ENCODE measurements around the gene PTCHD1.

The PTCHD1 gene

DNA sequence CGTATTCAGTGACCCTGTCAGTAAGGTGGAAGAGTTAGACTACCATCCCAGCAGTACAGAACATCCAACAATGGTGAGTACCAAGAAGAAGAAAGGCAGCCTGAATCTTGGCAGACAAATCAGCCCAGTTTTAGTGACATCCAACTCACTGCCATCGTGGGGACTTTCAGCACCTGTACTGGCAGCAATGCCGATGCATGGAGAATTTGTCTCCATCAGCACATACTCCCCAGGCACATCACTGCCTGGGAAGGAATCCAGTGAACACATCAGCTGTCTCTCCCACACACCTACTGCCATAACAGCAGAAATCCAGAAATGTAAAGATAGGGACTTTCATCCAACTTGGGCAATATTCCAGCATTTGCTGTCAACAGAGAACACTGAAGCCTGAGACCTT, 29.8 kb downstream of the PTCHD1 start:
- DNase-seq, result no peak

DNA sequence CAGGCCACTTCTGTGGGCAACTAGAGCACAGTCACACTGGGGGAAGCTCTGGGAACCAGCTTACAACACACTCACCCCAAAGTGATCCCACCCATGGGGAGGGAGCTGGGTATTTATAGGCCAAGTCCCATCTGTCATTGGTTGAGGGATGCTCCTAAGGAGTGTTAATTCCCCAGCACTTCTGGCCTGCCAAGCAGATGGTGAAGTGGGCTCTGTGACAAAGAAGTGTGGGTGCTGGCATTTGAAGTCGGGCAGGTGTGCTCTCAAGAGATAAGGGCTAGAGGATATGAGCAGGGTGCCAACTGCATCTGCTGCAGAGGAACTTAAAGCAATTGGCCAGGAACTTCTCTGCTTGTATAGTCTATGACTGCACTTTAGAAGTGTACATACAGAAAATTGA, 30.9 kb downstream of the PTCHD1 start:
- DNase-seq, result no peak

DNA sequence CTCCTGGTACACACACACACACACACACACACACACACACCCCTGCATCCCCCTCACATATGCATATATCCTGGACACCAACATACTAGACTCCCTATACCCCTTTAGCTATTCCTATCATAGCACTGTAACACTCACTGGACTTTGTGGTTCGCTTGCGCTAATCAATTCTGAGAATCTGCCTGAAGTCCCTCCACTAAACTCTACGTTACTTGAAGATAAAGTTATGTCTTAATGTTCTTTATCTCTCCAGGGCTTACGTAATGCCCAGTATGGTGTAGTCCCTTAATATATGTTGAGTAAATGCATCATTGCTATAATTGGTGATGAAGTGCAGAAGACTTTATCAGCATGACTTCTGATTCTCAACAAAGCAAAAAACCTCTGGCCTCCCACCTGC, 32.3 kb downstream of the PTCHD1 start:
- no peak for DNase-seq

DNA sequence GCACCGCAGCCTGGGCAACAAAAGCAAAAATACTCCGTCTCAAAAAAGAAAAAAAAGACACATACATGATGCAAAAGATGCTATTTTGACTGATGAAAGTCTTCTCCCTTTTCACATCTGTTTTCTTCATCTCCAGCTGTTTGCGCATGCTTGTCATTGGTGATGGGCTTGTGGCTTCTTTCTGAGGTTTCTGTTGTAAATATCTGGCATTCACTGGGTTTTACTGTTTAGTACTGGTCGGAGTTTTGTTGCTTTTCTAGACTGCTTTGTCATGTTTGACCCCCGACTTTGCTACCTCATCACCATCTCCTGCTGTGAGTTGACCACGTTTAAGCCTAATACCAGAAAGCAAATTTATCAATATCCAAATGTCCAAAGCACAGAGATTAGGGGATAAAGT, 34.4 kb downstream of the PTCHD1 start:
- DNase-seq, result no peak

DNA sequence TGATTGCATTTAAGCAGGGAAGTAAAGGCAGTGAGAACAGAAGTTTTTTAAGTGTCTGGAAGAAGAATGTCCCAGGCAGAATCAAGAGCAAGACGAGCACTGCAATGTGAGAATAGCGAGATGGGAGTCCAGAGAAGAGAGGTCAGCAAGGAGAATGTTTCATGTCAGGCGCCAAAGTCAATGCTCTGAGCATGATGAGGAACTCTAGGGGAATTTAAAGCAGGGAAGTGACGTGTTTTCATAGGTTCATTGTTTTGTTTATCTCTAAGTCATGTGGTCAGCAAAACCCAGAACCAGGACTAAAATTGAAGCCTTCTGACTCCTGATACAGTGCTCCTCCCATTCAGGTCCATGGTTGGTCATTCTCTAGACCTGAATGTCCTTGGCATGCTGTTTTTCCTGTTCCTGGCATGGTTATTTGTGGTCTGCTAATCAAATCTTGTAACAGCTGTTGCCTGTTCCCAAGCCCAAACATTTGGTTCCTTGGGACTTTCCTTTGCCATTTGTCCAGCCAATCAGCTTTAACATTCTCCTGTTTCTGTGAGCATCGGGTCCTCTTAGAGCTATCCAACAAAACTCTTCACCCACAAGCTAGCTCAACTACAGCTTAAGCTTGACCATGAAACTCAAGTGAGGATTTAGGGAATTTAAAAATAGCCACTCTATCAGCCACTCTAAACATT, 37.7 kb downstream of the PTCHD1 start:
- no peak for DNase-seq

DNA sequence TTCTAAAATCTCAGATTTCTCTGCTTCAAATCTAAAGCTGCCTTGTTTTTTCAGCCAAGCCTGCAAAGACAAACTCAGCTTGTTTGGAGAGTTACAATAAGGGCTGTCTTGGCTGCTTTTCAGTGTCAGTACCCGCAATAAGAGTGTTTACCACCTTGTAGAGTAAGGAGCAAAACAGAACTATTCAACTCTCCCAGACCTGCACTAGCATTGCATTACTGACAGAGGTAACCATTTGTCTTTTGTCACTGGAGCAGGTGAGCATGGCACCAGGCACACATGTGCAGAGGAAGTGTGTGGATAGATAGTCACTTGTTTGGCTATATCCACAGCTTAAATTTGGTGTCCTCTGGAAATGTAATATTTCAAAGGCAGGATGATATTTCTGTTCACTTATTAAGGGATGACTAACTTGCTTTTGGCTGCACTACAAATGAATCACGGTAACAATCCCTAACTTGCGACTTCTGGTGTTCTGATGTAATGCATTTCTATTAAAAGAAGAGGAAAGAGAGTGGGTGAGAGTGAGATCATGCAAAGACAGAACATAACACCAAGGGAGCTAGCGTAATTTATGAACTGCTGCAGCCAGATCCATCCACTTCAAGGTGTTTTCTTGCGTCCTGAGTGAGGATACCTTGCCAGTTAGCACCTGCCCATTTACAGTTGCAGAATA, 38.6 kb downstream of the PTCHD1 start:
- DNase-seq, result no peak

DNA sequence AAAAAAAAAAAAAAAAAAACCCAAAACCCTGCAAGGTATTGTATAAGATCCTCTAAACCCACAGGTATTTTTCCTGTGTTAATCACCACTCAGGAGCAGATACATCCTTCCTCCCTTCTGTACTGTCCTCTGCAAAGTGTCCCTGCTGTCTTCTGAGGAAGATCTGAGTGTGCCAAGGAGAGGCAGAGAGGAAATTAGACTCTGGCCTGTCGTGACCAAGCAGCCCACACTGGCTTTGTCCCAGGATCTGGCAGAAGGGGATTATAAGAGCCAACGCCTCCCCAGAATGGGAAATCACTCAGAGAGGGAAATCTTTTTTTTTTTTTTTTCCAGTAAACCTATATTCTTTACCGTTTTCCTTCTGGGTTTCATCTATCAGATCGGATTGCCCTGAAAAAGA, 39.6 kb downstream of the PTCHD1 start:
- DNase-seq, result no peak

DNA sequence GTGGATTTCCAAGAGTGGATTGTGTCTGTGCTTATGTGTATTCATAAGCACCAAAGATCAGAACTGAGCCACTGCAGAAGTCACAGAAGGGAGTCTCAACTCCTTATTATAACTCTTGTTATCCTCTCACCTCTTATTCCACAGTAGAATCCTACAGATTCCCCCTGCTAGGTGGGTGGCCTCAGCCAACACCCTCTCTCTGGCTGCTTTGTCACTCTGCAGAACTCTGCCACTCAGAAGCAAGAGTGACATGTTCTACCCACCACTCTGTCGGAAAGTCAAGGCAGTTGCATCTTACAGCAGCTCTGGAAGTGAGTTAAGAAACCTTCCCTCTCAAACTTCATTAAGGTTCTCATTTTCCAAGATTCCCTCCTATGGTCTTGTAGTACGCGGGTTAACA, 41.9 kb downstream of the PTCHD1 start:
- DNase-seq, result no peak

DNA sequence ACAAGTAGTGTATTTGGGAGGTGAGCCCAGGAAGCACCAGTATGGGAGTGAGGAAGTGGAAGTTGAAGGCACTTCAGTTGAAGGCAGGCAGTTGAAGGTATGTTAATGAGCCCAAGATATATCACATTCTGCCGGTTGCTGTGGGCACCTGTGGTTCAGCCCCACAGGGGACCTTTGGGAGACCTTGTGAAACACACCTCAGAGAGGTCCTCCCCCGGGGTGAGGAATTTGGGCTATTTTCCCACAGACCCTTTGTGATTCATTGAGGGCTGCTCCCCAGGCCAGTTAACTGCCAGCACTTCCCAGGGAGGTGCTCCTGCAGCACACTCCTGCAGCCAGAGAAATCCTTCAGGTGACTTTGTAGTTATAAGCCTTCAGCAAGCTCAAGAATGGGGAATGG, 45.9 kb downstream of the PTCHD1 start:
- no peak for DNase-seq

DNA sequence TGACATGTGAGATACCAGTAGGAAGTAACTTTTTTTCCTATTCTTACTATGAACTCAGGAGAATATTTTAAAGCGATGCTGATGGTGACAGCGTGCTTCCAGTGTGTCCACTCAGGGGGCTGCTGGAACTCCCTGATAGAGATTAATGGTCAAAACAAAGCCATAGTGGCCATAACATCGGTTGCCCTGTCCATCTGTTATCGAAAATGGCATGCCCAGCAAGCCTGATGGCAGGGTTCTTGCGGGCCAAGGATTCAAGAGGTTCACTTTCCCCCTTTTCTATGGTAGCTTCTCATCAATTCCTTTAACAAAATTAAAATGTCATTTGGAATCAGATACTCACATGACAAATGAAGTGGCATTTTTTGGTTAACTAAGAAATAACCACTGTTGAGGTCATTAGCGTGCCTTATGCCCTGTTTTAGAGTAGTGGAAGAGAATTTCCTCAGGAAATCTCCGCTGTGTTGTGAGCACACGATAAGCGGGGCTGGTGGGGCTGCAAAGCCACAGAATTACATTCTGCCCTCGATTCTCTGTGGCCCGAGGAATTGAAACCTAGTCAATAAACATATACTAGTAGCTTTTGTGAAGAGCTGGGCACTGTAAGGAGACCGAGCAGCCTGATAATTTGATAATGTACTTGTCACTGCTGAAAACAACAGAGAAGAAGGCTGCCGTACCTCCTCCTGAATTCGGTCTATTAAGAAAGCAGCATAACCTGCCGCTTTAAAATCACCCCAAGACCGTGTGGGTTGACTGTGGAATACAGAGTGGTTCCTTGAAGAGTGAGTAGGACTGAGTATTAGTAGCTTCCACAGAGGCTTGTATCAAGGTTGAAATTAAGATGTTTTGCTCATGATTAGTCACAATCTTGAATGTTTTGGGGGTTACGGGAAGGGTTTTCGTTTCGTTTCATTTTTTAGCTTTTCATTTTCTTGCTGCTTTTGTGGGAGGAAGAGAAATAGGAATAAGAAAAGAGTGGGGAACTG, 46.7 kb downstream of the PTCHD1 start:
- no peak for DNase-seq

DNA sequence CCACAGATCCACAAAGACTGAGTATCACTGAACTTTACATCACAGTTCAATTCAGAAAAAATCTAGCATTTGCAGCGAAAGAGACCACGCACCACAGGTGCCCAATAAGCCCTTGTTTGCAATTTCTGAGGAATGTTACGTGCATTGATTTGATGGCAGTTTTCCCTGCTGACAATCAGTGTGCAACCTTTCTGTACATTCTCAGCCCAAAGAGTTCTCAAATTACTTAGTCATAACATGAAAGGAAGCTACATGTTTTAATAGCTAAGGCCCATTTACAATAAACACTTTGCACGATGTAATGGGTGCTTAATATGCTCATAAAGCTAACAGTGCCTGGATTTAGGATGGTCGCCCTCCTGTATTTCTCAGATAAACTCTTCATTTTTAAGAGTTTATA, 47.9 kb downstream of the PTCHD1 start:
- DNase-seq, result no peak

DNA sequence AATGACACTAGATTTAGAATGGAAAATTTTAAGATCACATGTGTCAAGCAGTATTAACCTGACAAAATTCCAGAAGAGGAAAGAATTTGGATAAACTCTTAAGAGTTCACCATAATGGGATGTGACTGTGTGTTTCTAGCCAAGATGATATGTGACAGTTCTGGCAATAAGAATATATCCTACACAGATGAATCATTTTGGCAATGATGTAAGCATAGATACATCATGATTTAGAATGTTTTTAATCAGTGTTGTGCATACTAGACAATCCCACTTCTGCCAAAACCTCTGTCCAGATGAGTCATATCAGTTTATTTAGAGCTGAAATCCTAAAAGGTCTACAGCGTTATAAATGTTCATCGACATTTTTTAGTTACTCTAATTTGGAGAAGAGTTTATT, 48.8 kb downstream of the PTCHD1 start:
- DNase-seq, result no peak

DNA sequence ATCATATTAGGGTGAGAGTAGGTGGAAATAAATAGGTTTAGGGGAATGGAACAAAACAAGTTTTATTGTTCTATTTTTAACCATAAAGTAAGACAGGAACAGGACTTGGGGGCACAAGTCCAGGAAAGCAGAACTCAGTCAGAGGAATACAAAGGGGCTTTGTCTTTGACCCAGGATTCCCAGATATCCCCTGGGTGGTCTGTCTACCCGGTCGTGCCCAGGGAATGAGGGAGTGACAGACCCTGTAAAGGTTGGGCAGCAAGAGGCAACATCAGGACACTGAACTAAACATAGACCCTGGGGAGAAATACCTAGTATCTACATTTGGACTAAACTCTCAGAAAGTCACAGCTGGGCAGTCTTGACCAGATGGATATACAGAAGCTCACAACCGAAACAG, 50.6 kb downstream of the PTCHD1 start:
- no peak for DNase-seq

DNA sequence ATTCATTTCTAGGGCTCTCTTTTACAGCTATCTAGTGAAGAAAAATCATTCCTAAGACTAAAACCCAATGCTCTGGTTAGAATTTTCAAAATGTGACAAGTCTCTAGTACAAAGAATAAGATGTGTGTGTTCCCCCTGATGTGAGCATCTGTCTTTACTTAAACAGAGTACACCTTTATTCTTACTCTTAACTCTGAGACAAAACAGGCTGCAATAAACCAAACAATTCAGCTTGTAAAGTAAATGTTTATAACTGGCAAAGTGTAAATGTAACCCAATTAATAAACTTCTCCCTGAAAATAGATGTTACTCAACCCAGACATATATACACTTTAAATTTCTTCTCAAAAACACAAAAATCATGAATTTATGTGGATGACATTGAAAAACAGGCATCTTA, 51.6 kb downstream of the PTCHD1 start:
- DNase-seq, result no peak

DNA sequence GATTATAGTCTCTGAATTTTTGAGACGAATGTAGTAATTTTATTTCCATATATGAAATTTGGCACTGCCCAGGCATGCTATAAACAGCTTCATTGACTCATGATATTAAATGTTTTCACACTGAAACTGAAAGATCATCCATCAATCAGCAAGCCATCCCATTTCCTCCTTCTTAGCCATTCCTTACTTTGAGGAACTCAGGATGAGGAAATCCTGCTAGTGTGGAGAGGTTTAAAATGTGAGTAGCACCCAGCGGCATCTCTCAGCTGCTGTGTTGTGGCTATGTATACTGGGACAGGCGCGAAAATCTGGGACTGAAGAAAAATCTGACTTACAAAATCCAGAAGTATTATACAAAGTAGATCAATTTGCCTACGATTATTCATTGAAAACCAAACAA, 52.1 kb downstream of the PTCHD1 start:
- DNase-seq, result no peak

DNA sequence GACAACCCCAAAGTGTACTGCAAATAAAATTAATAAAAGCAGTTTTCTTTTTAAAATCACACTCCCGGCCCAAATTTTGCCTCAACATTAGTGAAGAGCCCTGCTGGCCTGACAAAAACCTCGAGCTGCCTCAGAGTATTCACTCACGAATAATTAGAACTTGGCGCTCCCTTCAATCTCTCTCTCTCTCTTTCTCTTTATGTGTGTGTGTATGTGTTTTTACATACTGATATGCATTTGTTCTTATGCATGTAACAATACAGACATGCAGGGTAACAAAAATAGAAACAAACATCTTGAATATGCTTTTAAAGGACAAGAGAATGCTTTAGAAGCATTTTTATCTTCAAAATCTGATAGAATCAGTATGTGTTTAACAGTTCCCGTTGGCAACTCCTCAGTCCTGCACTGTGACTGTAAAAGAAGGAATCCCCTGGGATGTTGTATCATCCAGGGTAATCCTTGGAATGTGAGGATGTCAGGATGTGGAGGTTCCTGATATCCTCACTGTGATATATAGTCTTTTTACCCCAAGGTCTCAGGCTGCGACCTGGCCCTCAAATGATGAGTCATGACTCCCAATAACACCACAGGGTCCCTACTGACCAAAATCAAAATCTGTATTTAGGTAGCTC, 53.0 kb downstream of the PTCHD1 start:
- no peak for DNase-seq

DNA sequence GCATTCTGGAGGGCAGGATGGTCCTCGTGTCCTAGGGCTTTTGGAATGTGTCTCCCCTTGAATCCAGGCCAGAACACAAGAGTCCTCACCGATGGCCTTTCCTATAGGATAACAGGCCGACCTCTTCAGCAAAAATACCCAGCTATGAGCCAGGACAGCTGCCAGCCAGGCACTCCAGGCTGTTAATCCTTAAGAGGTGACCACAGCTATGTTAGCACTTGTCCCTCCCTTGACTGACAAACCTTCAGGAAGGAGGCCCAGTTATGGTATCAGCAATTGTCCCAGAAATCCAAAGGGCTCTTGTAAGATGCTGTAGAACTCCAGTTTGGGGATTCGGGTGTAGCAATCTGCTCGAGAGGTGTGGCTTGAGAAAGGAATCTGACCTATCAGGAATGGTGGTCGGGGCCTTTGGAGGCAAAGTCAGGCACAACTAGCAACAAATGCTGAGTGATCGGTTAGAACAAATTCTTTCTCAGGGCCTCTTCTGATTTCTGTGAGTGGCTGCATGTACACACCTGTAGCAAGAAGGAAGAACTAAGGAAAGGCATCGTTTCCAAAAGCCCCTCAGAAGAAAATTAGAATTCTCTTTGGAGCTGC, 54.6 kb downstream of the PTCHD1 start:
- DNase-seq, result no peak

DNA sequence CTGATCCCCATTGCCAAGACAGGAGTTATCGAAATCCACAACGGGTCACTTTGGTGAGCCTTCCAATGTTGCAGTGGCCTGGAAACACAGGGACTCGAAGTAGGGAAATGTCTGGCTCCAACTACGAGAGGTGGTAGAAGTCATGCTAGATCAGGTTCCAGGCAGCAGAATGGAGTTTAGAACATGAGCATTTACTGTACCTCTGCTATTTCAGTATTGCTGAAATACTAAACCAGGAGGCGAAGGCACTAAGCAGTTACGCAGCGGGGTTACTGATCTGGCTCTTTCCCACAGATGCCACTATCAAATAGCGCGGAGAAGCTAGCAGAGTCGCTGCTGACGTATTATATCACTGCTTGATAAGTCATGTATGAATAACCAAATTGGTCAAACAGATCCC, 56.3 kb downstream of the PTCHD1 start:
- no peak for DNase-seq

DNA sequence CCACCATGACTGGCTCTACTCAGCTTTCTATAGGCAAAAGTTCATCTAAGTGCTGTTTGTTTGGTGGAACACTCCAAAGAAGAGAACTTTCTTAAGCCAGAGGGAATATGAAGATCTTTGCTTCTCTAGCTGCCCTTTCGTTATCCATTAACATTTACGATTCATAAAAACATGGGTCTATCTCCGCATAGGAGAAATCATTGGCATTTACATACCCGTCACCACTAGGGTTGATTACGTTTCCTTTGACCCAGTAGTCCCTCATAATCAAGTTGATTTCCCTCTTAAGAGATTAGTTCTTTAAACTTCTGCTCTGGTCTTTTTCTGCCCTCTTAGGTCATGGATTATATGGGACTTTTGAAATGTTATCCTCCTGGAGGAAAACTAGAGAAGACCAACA, 57.5 kb downstream of the PTCHD1 start:
- no peak for DNase-seq

DNA sequence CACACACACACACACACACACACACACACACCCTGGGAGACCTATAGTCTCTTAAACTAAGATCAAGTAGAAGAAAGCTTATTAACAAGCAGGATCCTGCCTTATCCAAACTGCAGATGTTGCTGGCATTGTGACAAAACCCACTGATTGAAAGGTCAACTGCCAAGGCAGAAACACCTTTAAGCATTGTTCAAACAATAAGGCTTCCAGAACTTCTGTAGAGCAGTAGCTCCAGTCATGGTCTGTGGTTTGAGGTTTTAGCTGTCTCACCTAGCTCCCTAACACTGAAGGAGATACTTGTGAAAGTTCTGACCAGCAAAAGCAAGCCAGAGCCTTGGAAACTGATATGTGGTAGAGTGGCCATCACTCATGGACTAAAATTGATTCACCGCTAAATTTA, 59.8 kb downstream of the PTCHD1 start:
- no peak for DNase-seq

DNA sequence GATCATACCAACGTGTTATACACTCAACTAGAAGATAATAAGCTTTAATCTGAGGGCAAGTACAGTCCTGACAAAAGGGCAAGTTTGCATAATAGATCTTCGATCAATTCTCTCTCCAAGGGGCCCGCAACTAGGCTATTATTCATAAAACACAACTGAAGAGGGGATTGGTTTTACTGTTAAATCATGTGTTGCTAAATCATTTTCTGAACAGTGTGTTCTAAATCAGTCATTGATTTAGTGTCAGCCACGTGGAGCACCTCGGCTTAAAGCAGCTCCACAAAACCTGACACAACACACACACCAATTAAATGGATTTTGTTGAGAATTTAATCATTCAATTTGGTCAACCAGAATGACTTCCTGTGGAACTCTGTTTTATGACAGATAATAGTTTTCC, 61.6 kb downstream of the PTCHD1 start:
- DNase-seq, result no peak

DNA sequence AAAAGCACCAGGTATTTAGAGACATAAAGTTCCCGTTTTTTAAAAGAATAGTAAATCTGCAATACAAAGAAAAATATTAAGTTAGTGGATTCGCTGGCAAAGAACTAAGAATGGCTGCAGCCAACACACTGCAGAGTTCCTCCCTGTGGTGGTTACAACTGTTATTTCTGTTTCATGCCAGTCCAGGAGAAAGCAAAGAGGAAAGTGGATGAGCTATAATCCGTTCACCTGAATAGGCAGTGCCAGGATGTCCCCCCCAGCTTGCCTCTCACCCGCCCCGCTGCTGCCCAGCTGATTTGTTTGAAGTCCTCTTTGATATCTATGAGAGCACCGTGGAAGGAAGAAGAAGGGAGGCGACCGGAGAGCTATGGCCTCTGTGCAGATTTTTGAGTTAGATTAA, 63.9 kb downstream of the PTCHD1 start:
- DNase-seq, result no peak

DNA sequence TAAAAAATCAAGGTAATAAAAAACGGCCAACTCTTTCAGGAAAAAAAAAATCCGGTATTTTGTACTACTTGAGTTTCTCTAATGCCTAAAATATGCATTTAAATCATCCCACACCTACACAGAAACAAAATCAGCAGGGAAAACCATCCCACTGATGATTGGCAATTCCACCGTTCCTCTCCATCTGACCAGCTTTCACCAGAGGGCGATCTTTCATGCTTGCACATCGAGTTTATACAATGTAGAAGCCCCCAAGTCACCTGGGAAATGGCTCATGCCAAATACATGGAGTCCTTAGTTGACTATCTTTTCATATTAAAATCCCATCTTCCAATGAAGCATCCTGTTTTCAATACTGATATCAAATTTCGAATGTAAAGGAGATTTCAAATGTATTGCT, 69.2 kb downstream of the PTCHD1 start:
- no peak for DNase-seq

Data from NCI-H1930 (cell line).